ENCODE results near the gene LGALS4.
"Not testable (repeated sequence)": the region's sequence is repeated elsewhere in the genome, so short reads cannot be mapped to it uniquely, and the experiment has no call there.

The LGALS4 gene

DNA sequence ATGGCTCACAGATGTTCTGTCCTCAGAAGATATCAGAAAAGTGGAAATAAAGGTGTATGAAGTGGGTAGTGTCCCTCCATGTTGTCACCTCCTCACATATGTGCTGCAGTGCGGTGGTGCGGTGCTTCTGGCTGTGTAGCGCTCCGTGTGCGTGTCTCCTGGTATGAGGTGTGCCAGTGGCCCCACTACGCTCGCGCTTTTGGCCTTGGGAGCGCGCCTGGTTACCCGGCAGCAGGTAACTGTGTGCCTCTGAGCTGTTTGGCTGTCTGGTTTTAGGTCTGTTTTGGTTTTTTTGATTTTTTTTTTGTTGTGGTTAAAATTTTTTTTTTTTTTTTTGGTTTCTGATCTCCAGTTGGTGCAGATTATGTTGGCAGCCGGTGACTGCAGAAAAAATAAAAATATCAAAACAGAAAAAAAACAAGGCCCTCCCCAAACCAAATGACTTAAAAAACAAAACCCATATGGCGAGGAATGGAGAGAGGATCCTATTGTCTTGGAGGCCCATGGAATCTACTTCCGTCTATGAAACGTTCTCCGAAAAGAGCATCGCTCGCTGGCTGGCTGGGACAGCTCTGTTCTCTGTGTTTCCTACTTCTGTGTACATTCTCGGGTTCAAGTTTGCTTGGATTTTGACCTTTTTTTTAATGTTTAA lies 29.2 kb upstream of the LGALS4 start:
- DNase-seq = no peak

DNA sequence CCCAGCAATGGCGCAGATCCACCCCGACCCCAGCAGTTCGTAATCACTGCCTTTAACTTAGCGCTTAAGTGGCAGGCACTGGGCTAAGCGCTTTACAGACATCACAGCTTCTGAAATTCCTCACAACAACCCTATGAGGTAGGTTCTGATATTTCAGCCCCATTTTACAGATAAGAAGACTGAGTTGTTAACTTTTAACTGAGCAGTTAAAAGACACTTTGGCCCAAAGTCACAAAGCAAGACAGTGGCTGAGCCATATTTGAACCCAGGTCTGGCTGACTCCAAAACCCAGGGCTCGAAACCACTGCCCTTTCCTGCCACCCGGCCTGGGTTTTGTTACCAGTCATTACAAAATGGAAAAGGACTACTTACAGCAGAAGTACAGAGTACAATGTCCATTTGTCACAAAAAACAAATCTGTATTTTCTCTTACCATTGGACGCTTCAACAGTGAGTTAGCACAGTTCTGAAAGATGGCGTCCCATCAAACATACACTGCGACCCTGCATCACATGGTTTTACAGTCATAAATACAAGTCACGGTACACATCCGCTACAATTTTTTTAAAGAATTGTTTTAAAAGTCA lies 28.5 kb upstream of the LGALS4 start:
- no peak for DNase-seq

DNA sequence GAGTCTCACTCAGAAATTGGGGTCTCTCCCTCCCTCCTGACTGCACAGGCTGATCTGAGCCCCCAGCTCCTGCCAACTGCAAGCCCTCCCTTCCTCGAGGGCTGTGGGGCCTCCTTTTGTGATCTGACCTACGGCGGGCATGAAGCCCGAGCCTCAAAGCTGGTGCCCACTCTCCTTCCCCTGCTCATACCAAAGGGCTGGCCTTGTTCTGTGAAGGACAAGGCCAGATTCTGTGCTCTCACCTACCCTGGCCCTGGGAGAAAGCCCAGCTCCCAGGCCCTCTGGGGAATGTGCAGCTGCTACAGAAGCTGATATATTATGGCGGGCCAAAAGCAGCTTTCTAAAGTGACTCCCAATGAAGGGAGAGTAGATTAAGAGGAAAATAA lies 27.8 kb upstream of the LGALS4 start:
- DNase-seq = no peak

DNA sequence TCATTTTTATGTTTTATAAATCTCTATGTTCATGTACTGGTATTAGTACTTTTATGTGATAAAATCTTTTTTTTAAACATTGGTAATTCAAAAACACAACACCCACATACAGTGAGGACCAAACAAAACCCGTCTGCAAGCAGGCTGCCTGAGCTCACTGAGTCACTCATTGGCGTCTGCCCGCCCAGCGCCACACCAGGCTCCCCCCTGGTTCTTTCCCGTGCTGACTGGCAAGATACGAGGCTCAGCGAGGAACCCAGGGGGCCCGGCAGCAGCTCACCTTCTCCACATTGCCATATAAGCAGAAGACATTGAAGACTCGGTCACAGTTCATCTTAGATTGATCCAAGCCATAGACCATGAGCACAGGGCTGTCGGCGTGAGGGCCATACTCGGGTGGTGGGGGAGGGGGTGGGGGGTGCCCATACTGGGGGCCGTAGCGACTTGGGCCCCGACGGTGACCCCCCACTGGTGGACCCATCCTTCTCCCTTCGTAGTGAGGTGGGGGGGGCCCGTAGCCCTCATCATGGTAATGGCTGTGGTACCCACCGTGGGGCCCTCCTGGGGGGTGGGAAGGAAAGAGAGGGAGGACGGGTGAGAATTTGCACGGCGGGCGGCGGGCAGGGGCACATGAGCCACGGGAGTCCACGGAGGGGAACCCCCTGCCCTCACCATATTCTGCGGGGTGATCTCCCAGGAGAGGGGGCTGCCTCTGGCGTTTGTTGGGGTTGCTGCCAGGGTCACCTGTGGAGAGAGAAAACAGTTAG lies 27.3 kb upstream of the LGALS4 start:
- no peak for DNase-seq

DNA sequence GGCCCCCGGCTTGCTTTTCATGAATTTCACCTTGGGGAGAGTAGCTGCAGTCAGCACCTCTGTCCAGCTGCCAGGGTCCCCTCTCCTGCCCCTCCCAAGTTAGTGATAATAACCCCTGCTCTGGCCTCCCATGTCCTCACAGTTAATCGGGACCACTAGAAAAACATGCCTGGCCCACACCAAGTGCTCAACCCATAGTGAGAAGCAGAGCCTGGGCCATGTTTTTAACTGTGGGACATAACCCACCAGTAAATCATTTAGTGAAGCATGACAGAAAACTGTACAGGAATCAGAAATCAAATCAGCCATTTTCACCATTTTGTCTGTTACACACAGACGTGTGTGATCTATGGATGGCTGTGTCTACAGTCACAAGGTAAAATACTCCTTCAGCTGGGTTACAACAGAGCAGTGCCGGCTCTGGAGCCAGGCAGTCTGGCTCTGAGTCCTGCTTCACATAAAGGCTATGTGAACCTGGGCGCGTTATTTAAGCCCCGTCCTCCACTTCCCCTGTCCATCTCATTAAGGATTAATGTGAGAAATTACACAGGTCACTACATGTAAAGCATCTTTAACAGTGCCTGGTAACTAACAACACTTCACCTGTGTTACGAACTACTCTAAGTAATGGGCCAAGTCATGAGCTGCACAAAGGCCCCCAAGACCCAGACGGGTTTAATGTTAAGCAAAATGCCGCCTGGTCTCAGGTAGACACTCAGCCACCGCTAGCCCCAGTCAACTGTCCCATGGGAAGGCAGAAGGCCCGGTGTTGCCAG lies 26.4 kb upstream of the LGALS4 start:
- DNase-seq = no peak

DNA sequence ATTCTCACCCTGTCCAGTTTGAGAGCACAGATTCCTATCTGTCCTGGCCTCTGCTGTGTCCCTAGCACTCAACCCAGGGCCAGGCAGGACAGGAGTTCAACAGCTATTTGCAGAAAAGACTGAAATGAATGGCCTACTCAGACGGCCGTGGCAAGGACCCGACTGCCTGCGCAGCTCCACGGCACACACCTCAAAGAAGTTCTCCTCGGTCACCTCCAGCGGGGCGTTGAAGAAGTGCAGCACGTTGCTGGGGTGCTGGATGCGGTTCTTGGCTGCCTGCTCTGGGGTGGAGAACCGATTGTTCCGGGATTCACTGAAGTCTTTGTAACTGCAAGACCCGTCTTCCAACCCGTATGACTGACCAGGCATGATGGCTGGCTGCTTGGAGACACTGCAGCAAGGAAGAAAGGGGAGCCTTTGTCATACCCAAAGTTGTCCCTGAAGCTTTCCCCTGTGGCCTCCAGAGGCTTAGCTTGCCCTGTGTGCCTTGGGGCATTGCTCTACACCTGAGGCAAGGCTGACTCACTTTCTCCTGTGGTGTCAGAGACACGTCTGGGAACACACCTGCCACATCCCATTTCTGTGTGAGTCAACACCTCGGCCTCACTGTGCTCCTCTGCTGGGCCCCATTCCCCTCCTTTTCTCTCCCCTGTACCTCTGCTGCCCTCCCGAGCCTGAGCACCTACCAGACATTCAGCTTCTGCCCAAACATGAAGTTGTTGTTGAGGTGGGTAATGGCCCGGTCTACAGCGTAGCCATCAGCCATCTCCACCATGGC lies 25.7 kb upstream of the LGALS4 start:
- no peak for DNase-seq

DNA sequence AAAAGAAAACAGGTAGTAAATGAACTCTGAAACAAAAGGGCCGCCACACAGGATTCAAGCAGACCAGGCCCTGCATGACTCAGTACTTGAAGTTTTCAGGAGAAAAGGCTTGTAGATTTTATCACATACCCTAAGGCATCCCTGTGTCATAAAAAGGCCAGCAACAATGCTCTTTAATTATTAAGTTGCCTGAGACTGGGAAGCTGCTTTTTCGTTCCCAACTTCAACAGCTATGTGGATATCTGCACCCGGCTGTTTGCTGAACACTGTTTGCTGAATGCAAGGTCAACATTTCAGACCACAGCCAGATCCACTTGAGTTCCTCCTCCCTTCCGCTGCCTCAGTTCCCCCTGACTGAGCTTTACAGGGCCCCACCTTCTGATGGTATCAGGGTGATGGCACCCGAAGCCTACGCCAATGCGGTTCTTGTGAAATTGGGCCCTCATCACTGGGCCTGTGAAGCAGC lies 24.9 kb upstream of the LGALS4 start:
- DNase-seq = no peak

DNA sequence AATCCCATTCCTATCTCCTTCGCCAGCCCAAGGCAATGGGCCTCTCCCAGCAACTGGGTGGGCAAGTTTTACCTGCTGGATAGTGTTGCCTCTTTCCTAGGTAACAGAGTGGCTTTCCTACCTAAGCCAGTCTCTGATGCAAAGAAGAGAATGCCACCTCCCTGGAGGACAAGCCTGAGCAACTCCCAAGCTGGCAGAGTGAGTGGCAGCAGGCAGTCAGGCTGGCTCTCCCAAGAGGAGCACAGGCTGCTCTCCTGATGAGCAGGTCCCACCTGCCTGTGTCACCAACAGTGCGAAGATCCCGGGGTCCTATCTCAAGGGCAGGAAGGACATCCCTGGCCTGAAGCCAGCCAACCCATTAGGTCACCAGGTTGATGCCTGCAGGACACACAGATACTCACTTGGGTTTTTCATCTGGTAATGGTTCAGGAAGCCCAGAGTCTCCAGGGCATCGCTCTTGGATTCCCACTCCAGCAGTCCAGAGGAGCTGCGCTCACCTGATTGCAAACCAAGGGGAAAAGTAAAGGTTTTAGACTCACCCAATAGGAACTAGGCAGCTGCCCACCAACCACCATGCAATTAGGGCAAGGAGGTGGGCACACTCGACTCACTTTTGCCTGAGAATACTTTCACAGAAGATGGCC lies 24.4 kb upstream of the LGALS4 start:
- DNase-seq = peak; percentile 13

DNA sequence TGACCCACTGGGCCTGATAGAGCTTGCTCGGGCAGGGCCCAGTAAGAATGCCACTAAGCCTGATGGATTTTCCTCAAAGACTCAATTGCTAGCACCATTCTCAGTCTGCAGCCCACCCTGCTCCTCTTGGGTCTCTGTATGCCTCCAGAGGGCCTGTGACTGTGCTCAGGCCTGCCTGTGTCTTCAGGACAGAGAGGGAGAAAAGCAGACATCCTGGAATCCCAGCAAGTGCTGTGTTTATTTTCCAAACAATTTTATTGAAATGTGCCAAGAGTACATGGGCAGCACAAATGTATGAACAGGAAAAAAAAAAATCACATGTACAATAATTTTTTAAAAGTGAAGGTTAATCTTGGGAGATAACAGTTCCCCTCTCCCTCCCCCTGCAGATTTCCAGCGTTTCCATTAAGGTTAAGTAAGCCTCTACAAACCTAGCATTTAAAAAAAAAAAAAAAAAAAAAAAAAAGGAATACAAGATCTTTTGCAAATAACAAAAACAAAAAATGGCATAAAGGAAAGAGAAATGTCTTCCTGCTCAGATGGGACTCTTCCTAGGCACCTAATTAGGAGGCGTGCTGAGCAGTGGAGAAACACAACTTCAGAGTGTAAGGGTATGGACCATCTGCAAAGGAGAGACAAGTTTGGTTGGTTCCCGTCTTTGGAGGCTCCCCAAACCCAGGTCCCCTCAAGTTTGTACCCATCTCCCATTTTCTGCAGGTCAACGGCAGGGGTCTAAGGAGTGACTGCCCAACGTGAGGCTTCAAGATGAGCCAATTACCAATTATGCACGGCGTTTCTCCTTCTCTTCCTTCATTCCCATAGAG lies 23.6 kb upstream of the LGALS4 start:
- peak; percentile 9 for DNase-seq

DNA sequence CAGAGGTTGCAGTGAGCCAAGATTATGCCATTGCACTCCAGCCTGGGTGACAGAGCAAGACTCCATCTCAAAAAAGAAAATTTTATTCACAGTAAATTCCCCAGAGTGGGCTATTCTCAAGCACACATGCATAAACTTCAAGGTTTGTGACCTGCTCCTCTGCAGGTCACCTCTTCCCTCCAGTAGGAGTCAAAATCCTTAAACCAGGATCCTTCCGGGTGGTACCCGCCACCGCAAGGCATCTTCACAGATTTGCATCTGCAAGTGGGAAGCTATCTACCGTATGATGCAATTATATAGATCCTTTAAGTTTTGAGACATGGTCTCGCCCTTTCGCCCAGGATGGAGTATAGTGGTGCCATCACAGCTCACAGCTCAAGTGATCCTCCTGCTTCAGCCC lies 21.8 kb upstream of the LGALS4 start:
- DNase-seq = peak; percentile 15

DNA sequence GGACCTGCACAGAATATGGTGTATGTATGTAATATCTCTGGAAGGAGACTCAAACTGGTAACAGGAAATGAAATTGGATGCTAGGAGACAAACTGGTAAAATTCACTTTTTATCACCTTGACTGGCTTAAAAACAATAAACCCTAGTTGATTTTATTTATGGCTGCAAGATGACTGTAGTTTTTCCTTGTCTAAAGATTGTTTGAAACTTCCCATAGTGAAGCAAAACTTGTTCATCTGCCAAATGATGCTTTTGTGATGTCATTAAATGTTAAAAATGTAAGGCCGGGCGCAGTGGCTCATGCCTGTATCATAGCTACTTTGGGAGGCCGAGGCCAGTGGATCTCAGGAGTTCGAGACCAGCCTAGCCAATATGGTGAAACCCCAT lies 21.4 kb upstream of the LGALS4 start:
- DNase-seq = no peak

DNA sequence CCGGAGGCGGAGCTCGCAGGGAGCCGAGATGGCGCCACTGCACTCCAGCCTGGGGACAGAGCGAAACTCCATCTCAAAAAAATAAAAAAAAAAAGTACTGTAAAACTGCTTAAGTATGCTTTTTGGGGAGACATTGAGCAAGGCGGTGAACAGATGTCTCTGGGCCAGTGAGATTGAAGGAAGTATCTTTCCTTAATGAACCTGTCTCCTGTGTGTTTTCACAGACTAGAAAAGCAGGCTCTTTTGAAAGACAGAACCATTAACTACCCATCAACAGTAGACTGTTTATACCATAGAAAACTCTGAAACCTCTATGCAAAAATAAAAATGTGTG lies 20.3 kb upstream of the LGALS4 start:
- DNase-seq = no peak

DNA sequence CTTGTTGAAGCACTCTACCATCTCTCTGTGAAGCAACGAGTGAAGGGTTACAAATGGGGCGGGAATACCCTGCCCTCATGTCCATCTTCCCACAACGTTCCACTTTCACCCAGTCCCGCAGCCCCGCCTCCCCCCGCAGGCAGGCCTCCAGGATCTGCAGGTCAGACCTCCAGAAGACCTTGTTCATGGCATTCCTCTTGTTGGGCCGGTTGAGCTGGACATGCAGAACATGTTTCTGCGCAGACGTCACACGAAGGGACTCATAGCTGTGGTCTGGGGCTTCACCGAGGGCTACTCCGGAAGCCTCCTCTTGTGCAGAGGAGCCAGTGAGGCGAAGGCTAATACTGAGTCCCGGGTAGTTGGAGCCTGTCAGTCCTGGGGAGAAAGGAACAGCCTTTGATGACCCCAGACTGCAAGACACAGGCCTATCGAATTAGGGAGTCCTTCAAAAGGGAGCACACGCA lies 18.4 kb upstream of the LGALS4 start:
- peak; percentile 78 for DNase-seq

DNA sequence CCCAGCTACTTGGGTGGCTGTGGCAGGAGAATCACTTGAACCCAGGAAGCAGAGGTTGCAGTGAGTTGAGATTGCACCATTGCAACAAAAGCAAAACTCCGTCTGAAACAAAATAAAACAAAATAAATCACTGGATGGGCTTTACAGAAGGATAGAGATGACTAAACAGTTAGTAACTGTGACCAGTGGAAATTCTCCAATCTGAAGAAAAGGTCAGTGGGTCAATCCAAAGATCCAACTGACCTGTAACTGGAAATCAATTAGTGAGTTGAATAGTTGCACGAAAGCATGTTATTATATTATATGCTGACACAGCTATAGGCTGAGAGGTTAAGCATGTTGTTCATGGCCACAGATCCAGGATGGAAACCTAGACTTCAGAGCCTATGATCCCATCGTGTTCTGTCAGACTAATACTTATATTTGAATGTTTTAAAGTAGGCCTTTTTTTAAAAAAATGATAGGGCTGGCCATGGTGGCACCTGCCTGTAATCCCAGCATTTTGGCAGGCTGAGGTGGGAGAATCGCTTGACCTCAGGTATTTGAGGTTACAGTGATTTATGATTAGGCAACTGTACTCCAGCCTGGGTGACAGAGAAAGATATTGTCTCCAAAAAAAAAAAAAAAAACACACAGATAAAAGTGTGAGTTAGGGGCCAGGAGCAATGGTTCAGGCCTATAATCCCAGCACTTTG lies 17.4 kb upstream of the LGALS4 start:
- no peak for DNase-seq

DNA sequence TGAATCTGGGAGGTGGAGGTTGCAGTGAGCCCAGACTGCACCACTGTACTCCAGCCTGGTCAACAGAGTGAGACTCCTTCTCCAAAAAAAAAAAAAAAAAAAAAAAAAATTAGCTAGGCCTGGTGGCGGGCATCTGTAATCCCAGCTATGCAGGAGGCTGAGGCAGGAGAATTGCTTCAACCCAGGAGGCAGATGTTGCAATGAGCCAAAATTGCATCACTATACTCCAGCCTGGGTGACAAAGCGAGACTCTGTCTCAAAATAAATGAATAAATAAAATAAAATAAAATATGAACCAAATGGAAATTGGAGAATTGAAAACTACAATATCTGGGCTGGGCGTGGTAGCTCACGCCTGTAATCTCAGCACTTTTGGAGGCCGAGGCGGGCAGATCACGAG lies 16.5 kb upstream of the LGALS4 start:
- DNase-seq = not testable (repeated sequence)

DNA sequence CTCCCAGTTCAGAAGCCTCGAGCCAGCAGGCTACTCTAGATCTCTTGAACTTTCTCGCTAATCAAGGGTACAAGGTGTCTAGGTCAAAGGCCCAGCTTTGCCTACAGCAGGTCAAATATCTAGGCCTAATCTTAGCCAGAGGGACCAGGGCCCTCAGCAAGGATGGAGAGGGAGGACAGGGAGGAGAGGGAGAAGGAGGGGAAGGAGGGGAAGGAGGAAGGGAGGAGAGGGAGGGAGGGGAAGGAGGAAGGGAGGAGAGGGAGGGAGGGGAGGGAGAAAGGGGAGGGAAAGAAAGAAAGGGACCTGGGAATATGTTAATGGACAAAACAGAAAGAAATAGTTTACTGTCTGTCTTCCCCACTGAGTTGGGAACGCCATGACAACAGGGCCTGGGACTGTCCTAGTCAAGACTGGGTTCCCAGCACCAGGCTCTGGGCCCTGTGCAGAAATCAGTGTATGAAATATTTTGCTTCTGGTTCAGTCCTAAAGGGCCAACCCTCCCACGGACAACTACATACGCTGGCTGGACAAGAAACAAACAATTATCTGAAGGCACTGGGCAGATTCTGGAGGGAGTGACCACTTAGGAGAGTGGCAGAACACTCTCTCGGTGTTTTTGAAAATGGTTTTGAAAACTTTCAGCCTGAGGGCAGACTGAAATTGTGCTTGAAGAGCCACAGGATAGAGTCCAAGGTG lies 14.3 kb upstream of the LGALS4 start:
- no peak for DNase-seq

DNA sequence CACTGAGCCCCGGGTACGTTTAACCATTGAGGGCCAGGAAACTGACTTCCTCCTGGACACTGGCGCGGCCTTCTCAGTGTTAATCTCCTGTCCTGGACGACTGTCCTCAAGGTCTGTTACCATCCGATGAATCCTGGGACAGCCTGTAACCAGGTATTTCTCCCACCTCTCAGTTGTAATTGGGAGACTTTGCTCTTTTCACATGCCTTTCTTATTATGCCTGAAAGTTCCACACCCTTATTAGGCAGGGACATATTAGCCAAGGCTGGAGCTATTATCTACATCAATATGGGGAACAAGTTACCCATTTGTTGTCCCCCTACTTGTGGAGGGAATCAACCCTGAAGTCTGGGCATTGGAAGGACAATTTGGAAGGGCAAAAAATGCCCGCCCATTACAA lies 13.2 kb upstream of the LGALS4 start:
- DNase-seq = not testable (repeated sequence)

DNA sequence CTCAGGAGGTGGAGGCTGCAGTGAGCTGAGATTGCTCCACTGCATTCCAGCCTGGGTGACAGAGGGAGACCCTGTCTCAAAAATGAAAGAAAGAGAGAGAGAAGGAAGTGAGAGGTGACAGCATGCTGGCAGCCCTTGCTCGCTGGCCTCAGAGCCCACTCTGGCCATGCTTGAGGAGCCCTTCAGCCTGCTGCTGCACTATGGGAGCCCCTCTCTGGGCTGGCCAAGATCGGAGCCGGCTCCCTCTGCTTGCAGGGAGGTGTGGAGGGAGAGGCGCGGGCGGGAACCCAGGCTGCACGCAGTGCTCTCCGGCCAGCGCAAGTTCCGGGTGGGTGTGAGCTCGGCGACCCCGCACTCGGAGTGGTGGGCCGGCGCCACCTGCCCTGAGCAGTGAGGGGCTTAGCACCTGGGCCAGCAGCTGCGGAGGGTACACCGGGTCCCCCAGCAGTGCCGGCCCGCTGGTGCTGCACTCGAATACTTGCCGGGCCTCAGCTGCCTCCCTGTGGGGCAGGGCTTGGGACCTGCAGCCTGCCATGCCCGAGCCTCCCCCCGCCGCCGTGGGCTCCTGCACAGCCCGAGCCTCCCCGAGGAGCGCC lies 8.6 kb upstream of the LGALS4 start:
- not testable (repeated sequence) for DNase-seq

DNA sequence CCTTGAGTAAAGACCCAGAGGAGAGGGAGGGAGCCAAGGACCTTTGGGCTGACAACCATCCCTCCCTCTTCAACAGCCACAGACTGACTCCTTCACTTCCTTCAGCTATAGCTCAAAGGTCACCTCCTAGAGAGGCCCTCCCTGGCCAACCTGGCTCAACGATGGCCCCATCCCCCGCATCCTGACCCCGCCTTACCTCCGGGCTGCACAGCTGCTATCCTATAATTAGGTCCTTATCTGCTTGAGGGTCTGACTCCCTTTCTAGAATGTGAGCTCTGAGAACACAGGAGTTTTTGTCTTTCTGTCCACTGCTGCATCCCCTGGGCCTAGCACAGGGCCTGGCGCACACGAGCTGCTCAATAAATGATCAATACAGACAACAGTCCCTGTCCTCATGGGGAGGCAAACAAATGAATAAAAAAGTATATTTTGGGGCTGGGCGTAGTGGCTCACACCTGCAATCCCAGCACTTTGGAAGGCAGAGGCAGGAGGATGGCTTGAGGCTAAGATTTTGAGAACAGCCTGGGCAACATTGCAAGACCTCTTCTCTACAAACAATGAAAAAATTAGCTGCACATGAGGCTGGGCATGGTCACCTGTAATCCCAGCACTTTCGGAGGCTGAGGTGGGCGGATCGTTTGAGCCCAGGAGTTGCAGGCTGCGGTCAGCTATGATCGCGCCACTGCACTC lies 6.6 kb upstream of the LGALS4 start:
- no peak for DNase-seq

Data from 8988T (cell line).